NCI-H146 treated with DMSO at 0.1 percent for 48 hours (cell line): ENCODE results near the gene ZNF260.
"Not testable (repeated sequence)": the region's sequence is repeated elsewhere in the genome, so short reads cannot be mapped to it uniquely, and the experiment has no call there.

ENCODE experiments used
- DNase-seq: peaks from one replicate; lab custom pipeline; 2025; ENCODE audit not compliant: unreplicated experiment; lab: John Stamatoyannopoulos, UW

ZNF260 gene

DNA sequence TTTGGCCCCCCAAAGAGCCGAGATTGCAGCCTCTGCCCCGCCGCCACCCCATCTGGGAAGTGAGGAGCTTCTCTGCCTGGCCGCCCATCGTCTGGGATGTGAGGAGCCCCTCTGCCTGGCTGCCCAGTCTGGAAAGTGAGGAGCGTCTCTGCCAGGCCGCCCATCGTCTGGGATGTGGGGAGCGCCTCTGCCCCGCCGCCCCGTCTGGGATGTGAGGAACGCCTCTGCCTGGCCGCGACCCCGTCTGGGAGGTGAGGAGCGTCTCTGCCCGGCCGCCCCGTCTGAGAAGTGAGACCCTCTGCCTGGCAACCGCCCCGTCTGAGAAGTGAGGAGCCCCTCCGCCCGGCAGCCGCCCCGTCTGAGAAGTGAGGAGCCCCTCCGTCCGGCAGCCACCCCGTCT lies 37.2 kb downstream of the ZNF260 start:
- not testable (repeated sequence) for DNase-seq

DNA sequence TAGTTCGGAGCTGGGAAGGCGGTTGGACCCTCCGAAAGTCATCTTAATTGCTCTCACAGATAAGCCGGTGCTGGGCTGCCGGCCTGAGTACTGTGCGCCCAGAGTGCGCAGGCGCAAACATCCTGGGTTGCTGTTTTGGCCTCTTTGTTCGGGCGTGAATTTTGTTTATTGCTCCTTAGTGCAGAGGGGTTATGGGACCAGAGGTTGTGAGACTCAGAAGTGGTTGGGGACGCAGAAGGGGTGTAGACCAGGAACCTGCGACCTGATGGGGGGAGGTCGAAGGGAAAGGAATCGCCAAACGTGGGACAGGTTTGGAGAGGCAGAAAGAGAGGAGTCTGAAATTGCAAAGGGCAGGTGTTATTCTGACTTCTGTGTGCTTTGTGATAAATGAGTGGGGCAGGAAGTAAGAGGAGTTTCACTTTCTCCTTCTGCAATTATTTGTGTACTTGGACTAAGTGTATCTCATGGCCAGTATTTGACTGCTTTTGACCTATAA lies 38.1 kb downstream of the ZNF260 start:
- DNase-seq = no peak

DNA sequence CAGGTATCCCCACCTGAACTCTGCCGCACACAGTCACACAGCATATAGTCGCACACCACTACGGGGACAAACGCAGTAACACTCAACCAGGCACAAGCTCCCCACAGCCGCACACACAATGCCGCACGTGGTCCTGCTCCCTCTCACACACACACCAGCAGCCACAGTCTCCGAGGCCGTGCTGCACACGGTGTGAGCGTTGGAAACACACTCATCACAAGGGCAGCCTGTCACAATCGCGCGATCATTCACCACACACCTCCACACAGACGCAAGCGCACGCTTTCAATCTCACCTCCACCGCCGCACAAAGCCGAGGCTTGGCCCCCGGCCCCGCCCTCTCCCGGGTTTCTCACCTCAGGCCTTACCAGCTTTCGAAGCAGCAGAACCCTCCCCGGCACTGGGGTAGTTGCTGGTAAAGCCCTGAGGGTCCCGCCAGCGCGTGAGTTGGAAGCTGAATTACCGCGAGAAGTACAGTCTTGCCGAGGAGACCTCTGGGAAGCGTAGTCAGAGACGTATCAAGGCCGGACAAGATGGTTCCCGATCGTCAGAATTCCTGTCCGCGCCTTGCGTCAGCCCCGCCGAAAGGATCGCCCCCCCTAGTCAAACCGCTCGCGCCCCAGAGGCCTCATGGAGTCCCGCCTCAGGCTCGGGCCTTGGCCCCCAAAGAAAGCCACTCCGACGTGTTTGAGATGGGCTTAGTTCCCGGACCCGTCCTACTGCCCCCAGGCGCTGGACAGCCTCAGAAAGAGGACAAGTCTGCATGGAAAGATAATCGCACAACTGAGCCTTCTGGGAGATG lies 38.8 kb downstream of the ZNF260 start, which contains the start of gene ZNF566:
Gene ZNF566 (minus strand): TSS at position 444 of the 802 bp plus-strand sequence. CDS start 13,004 bp downstream, outside the sequence.
- peak; percentile 97 for DNase-seq

DNA sequence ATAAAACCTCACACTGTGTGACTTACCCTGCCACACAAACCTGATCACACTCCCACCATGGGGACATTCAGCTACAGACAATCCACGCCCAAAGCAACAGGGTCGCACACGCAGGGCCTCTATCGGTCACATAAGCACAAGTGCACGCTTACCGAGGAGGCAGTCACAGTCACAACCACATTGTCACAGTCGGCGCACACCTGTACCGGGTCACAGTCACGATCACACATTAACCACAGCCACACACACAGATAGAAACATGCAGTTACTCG lies 39.3 kb downstream of the ZNF260 start:
- peak; percentile 45 for DNase-seq

DNA sequence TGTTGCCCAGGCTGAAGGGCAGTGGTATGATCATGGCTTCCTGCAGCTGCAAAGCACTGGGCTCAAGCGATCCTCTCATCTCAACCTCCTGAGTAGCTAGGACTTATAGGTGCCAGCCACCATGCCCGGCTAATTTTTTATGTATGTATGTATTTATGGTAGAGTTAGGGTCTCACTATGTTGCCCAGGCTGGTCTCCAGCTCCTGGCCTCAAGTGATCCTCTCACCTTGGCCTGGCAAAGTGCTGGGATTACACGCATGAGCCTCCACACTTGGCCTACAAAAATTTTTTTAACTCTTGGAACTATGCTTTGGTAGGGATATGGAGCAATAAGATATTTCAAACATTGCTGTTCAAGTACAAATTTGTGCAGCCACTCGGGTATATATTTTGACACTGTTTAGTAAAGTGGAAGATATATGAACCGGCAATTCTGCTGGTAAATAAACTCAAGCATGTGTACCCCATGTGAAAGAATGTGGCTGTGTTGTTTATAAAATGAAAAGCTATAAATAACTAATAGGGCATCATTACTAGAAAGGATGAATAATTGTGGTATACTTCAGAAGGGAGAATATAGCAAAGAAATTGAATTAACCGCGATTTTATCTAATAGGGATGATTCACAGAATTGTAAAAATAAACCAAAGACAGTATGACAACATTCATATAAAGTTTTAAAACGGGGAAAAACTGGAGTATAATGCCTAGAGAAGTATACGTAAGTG lies 39.8 kb downstream of the ZNF260 start:
- no peak for DNase-seq

DNA sequence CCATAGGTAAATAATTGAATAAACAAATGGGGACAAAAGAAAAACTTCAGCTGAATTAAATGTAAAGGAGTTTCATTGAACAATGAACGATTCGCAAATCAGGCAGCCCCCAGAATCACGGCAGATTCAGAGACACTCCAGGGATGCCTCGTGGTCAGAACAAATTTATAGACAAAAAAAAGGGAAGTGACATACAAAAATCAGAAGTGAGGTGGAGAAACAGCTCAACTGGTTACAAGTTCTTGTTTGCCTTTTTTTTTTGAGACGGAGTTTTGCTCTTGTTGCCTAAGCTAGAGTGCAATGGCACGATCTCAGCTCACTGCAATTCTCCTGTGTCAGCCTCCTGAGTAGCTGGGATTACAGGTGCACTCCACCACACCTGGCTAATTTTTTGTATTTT lies 44.4 kb downstream of the ZNF260 start:
- DNase-seq = no peak

DNA sequence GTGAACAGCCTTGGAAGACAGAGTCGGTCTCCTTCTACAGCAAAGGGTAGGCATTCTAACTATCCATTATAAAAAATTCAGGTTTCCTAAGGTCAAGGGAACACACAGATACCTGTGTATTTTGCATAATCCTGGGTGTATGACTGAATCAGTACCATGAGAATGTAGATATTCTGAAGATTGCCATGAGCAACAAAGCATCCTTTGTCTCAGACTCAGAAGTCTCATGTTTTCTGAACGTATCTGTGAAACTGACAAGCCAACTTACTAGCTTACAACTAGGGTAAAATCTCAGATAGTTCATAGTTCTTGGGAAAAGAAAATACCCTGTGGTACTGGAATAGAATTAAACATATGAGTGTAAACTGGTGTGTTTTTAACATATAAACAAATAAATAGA lies 45.2 kb downstream of the ZNF260 start:
- DNase-seq = no peak
